ENCODE data around the gene HMCN2. TPM values are rescaled to one million over a fixed set of nuclear protein-coding genes. Genes with fewer than 3 reads are reported as not detected.
"Not testable (repeated sequence)": the region's sequence is repeated elsewhere in the genome, so short reads cannot be mapped to it uniquely, and the experiment has no call there.

HMCN2 gene
- total RNA-seq, 1 donor from 2014 or later, result not detected

DNA sequence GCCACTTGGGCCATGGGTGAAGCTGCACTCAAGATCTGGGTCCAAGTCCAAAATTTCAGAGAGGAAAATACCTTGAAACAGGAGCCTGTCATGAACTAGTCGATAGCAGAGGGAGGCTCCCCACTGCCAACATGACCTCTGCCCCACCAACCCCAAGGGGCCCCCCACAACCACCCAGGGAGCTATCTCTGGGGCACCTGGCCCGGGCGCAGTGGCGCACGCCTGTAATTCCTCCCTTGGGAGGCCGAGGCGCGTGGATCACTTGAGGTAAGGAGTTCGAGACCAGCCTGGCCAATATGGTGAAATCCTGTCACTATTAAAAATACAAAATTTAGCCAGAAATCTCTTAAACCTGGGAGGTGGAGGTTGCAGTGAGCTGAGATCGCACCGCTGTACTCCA is 20.1 kb upstream of the HMCN2 start:
- TF ChIP-seq, protein P1, sequence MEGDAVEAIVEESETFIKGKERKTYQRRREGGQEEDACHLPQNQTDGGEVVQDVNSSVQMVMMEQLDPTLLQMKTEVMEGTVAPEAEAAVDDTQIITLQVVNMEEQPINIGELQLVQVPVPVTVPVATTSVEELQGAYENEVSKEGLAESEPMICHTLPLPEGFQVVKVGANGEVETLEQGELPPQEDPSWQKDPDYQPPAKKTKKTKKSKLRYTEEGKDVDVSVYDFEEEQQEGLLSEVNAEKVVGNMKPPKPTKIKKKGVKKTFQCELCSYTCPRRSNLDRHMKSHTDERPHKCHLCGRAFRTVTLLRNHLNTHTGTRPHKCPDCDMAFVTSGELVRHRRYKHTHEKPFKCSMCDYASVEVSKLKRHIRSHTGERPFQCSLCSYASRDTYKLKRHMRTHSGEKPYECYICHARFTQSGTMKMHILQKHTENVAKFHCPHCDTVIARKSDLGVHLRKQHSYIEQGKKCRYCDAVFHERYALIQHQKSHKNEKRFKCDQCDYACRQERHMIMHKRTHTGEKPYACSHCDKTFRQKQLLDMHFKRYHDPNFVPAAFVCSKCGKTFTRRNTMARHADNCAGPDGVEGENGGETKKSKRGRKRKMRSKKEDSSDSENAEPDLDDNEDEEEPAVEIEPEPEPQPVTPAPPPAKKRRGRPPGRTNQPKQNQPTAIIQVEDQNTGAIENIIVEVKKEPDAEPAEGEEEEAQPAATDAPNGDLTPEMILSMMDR (IDR thresholded peaks at IDR 0.05), result no peak
- intact Hi-C loops (cut with micrococcal nuclease), result loop anchor here (10.0 kb wide), 2 partner anchors 281 to 1101 kb away; no protein-coding TSS in a partner anchor
- H3K27ac Mint-ChIP-seq, result no peak overlapping the region
- no peak for ATAC-seq (ENCODE audit: low read depth)
- ChIA-PET POLR2A (interaction anchor here (0.6 to 0.7 kb wide), 3 partner anchors 104 to 411 kb away, joined by 3 to 5 read pairs (median 4); partner anchors contain the start of gene C9orf78), CTCF (interaction anchor here (1.2 to 1.4 kb wide), 2 partner anchors 9 to 10 kb away, joined by 3 to 5 read pairs; no protein-coding TSS in a partner anchor)
- H3K27me3 Mint-ChIP-seq, result peaks cover 8% of the 10 kb centered on the region
- no peaks in the 10 kb centered on the region for H3K9me3 Mint-ChIP-seq
- H3K4me1 Mint-ChIP-seq, result peaks cover 14% of the 10 kb centered on the region
- no peak overlapping the region for H3K4me3 Mint-ChIP-seq
- DNase-seq, result no peak
- no peaks in the 10 kb centered on the region for H3K36me3 Mint-ChIP-seq (ENCODE audit: low read depth)

DNA sequence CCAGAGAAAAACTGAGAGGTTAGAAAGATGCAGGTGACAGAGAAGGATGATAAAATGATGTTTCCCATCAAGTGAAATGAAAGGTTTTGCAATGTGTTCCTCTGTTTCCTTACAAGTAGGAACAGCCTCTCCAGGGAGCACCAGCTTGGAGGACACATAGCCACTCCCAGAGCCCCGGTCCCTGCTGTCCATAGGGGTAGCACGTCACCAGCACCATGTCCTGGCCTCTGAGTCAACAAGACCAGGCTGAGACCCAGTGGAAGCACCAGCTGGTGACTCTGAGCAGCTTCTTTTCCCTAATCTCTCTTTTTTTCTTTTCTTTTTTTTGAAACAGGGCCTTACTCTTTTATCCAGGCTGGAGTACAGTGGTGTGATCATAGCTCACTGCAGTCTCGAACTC is 19.4 kb upstream of the HMCN2 start:
- H3K9me3 Mint-ChIP-seq, result no peaks in the 10 kb centered on the region
- POLR2A ChIA-PET, result interaction anchor here (0.6 kb wide), 2 partner anchors 122 to 328 kb away, joined by 3 to 6 read pairs; no protein-coding TSS in a partner anchor
- intact Hi-C loops (cut with micrococcal nuclease), result loop anchor here (10.0 kb wide), 2 partner anchors 281 to 1101 kb away; no protein-coding TSS in a partner anchor
- TF ChIP-seq, protein P1 (IDR thresholded peaks at IDR 0.05), result no peak
- H3K4me1 Mint-ChIP-seq, result peaks cover 7% of the 10 kb centered on the region
- H3K36me3 Mint-ChIP-seq (ENCODE audit: low read depth), result no peaks in the 10 kb centered on the region
- DNase-seq (no peak), ATAC-seq (ENCODE audit: low read depth) (no peak)
- no peak overlapping the region for H3K27ac Mint-ChIP-seq
- CTCF ChIA-PET, result interaction anchor here (1.2 to 1.4 kb wide), 2 partner anchors 9 to 10 kb away, joined by 3 to 5 read pairs; no protein-coding TSS in a partner anchor
- H3K27me3 Mint-ChIP-seq, result peaks cover 11% of the 10 kb centered on the region
- no peak overlapping the region for H3K4me3 Mint-ChIP-seq

DNA sequence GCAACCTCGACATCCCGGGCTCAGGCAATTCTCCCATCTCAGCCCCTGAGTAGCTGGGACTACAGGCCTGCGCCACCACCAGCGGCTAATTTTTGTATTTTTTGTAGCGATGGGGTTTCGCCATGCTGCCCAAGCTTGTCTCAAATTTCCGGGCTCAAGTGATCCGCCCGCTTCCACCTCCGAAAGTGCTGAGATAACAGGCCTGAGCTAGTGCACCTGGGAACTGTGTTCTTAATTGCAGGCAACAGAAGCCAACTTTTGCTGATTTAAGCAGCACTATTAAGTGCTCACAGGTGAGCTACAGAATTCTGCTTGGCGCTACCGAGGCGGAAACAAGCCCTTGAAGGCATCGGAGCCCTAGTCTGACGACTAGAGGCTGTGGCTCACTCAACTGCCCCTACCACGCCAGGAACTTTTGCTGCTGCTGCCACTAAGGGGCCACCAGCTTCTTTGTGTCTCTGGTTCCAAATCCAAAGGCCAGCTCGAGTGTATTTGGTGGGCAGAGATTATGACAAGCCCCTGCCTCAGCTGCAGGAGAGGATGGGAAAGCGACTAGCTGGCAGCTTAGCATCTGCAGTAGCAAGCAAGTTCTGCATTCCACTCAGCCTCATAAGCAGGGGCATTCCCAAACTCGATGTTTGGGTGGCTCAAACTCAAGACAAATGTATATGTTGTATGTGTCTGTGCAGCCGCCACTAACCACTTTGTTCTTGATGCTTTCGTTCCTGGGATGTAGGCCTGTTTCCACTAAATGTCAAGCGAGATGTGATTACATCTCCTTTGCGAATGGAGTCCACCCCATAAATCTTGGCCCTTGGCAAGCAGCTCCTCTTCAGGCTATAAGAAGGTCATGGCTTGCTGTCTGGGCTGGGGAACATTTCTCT is 10.6 kb upstream of the HMCN2 start:
- no peaks in the 10 kb centered on the region for H3K4me1 Mint-ChIP-seq
- ATAC-seq (ENCODE audit: low read depth) (no peak), DNase-seq (no peak)
- no peak overlapping the region for H3K4me3 Mint-ChIP-seq
- H3K36me3 Mint-ChIP-seq (ENCODE audit: low read depth), result no peaks in the 10 kb centered on the region
- ChIA-PET CTCF (interaction anchor here (1.4 kb wide), 1 partner anchor 9 kb away, joined by 3 read pairs; no protein-coding TSS in a partner anchor), POLR2A (no interaction called here)
- intact Hi-C loops (cut with micrococcal nuclease), result no loop called here
- peaks cover 2% of the 10 kb centered on the region for H3K9me3 Mint-ChIP-seq
- H3K27me3 Mint-ChIP-seq, result peaks cover 29% of the 10 kb centered on the region
- TF ChIP-seq, protein P1 (IDR thresholded peaks at IDR 0.05), result no peak
- H3K27ac Mint-ChIP-seq, result no peak overlapping the region

DNA sequence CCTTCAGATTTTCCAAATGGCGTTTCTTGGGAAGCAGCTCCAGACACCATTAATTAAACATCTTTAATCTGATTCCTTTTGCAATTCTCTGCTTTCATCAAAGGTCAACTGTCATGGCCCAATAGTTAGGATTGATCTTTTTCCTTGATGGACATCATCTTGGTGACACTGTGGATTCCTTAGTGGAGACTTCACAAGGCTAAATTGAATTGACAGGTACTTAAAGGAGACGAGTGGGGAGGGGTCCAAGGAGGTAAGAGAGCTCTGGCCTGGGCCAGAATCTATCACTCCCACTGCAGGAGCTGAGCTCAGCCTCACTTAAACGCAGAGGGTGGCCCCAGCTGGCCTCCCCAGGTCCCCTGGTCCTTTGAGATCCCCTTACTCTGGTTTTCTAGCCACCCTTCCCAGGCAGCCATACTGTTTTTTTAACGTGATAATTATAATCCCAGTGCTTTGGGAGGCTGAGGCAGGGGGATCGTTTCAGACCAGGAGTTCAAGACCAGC is 9.9 kb upstream of the HMCN2 start:
- no peak overlapping the region for H3K4me3 Mint-ChIP-seq
- H3K27me3 Mint-ChIP-seq, result peaks cover 30% of the 10 kb centered on the region
- H3K9me3 Mint-ChIP-seq, result peaks cover 2% of the 10 kb centered on the region
- no peak for ATAC-seq (ENCODE audit: low read depth)
- no peaks in the 10 kb centered on the region for H3K36me3 Mint-ChIP-seq (ENCODE audit: low read depth)
- TF ChIP-seq, protein P1 (IDR thresholded peaks at IDR 0.05), result no peak
- ChIA-PET CTCF (interaction anchor here (1.4 kb wide), 1 partner anchor 10 kb away, joined by 3 read pairs; no protein-coding TSS in a partner anchor), POLR2A (interaction anchor here (0.6 to 0.8 kb wide), 2 partner anchors 147 to 467 kb away, joined by 3 read pairs; no protein-coding TSS in a partner anchor)
- DNase-seq, result no peak
- intact Hi-C loops (cut with micrococcal nuclease), result no loop called here
- H3K4me1 Mint-ChIP-seq, result no peaks in the 10 kb centered on the region
- no peak overlapping the region for H3K27ac Mint-ChIP-seq

DNA sequence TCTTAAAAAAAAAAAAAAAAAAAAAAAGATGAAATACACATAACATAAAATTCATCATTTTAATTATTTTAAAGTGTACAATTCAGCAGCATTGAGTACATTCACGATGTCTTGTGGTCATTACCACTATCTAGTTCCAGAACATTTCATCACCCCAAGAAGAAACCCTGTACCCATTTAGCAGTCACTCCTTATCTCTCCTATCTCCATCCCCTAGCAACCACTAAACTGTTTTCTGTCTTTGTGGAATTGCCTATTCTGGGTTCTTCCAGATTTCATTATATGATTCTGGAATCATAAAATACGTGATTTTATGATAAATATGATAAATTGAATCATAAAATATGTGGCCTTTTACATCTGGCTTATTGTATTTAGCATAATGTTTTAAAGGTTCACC is 8.9 kb upstream of the HMCN2 start:
- Mint-ChIP-seq H3K4me3 (no peak overlapping the region), H3K27ac (no peak overlapping the region), H3K36me3 (ENCODE audit: low read depth) (no peaks in the 10 kb centered on the region), H3K27me3 (peaks cover 25% of the 10 kb centered on the region), H3K4me1 (no peaks in the 10 kb centered on the region), H3K9me3 (peaks cover 2% of the 10 kb centered on the region)
- intact Hi-C loops (cut with micrococcal nuclease), result no loop called here
- DNase-seq (no peak), ATAC-seq (ENCODE audit: low read depth) (no peak)
- ChIA-PET POLR2A (interaction anchor here (0.6 to 0.8 kb wide), 2 partner anchors 148 to 468 kb away, joined by 3 read pairs; no protein-coding TSS in a partner anchor), CTCF (no interaction called here)
- TF ChIP-seq, protein P1 (IDR thresholded peaks at IDR 0.05), result no peak

DNA sequence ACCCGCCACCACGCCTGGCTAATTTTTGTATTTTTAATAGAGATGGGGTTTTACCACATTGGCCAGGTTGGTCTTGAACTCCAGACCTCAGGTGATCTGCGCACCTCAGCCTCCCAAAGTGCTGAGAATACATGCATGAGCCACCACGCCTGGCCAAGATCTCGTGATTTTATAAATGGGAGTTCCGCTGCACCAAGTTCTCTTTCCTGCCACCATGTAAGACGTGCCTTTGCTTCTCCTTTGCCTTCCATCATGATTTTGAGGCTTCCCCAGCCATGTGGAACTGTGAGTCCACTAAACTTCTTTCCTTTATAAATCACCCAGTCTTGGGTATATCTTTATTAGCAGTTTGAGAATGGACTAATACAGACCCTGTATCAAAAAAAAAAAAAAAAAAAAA is 7.4 kb upstream of the HMCN2 start:
- H3K9me3 Mint-ChIP-seq; H3K4me3 Mint-ChIP-seq; intact Hi-C loops (cut with micrococcal nuclease); ATAC-seq (ENCODE audit: low read depth); DNase-seq; H3K36me3 Mint-ChIP-seq (ENCODE audit: low read depth); H3K4me1 Mint-ChIP-seq; POLR2A ChIA-PET; CTCF ChIA-PET; H3K27ac Mint-ChIP-seq: not testable (repeated sequence)
- peaks cover 29% of the 10 kb centered on the region for H3K27me3 Mint-ChIP-seq

All from activated B cell treated with CpG ODN at 0.5 μM for 24 hours (primary cell).